Loucy (cell line): ENCODE results near the gene ENTPD8.

Experiments used
- H2AFZ ChIP-seq: fragments of 200-600 bp; sonication (generic); 2 replicates; pipeline ENCODE4 v1.6.0; 2016; ENCODE audit warnings: antibody characterized with exemption, mild to moderate bottlenecking, low read length, moderate library complexity
- H3F3A ChIP-seq: fragments of 200-600 bp; 2 replicates; pipeline ENCODE4 v1.6.0; 2016; ENCODE audit warnings: antibody characterized with exemption, low read depth, mild to moderate bottlenecking
- H3K27me3 ChIP-seq: fragments of 200-600 bp; sonication (generic); 2 replicates; pipeline ENCODE4 v1.6.1; 2014; ENCODE audit warnings: low read length, mild to moderate bottlenecking; ENCODE audit not compliant: insufficient read depth, poor library complexity, severe bottlenecking
- H3K36me3 ChIP-seq: fragments of 200-600 bp; sonication (generic); 2 replicates; pipeline ENCODE4 v1.6.1; 2016; ENCODE audit warnings: low read length; ENCODE audit not compliant: insufficient read depth
- H3K4me1 ChIP-seq: fragments of 200-600 bp; sonication (generic); 2 replicates; pipeline ENCODE4 v1.5.1; 2014; ENCODE audit warnings: low read length, mild to moderate bottlenecking; ENCODE audit not compliant: insufficient read depth, poor library complexity, severe bottlenecking
- H3K4me2 ChIP-seq: fragments of 200-600 bp; sonication (generic); 2 replicates; pipeline ENCODE4 v1.6.0; 2014; ENCODE audit warnings: antibody characterized with exemption, low read length, low read depth, mild to moderate bottlenecking; ENCODE audit not compliant: poor library complexity, severe bottlenecking
- H3K4me3 ChIP-seq: fragments of 200-600 bp; sonication (generic); 2 replicates; pipeline ENCODE4 v1.5.1; 2014; ENCODE audit warnings: low read length, mild to moderate bottlenecking, mixed read lengths; ENCODE audit not compliant: poor library complexity, severe bottlenecking
- H3K79me2 ChIP-seq: fragments of 200-600 bp; sonication (generic); 2 replicates; pipeline ENCODE4 v1.6.1; 2014; ENCODE audit warnings: low read length; ENCODE audit not compliant: insufficient read depth
- H3K9ac ChIP-seq: fragments of 200-600 bp; sonication (generic); 2 replicates; pipeline ENCODE4 v1.6.0; 2014; ENCODE audit warnings: mild to moderate bottlenecking, low read depth, low read length, moderate library complexity; ENCODE audit not compliant: poor library complexity, severe bottlenecking
- H3K9me2 ChIP-seq: fragments of 200-600 bp; sonication (generic); replicated peaks from 2 replicates; pipeline ENCODE4 v1.6.1; 2016; ENCODE audit warnings: low read depth, low read length, mixed read lengths
- H3K9me3 ChIP-seq: fragments of 200-600 bp; sonication (generic); 2 replicates; pipeline ENCODE4 v1.6.1; 2014; ENCODE audit warnings: mild to moderate bottlenecking, antibody characterized with exemption, low read length, low read depth; ENCODE audit not compliant: insufficient read depth
- H4K20me1 ChIP-seq: fragments of 200-600 bp; sonication (generic); 2 replicates; pipeline ENCODE4 v1.6.0; 2014; ENCODE audit warnings: antibody characterized with exemption, low read length, mild to moderate bottlenecking; ENCODE audit not compliant: insufficient read depth, poor library complexity, severe bottlenecking
- EZH2phosphoT487 ChIP-seq: fragments of 200-600 bp; IDR thresholded peaks from 2 replicates; pipeline ENCODE4 v1.6.1; 2018; ENCODE audit warnings: antibody characterized with exemption, mild to moderate bottlenecking, moderate library complexity, borderline replicate concordance
- TF ChIP-seq, protein P1 (sequence below): fragments of 200-600 bp; sonication (generic); conservative IDR thresholded peaks from 2 replicates; pipeline ENCODE4 v1.5.1; 2014; ENCODE audit warnings: mild to moderate bottlenecking, antibody characterized with exemption, low read length

ENTPD8 gene

GRCh38 chr9:137439158-137439714, 1.9 kb downstream of the ENTPD8 start:
- Histone ChIP-seq H3K4me1 (no peaks in the 10 kb centered on the region), H3K9me2 (no peaks in the 10 kb centered on the region), H3K4me3 (no peak overlapping the region), H3K36me3 (no peaks in the 10 kb centered on the region), H3K27me3 (no peaks in the 10 kb centered on the region), H4K20me1 (no peaks in the 10 kb centered on the region), H3K9ac (no peak overlapping the region), H3K4me2 (no peak overlapping the region), H3K9me3 (no peaks in the 10 kb centered on the region; the same call in 1 of the 2 replicates), H3F3A (no peaks in the 10 kb centered on the region), H3K79me2 (no peaks in the 10 kb centered on the region), H2AFZ (no peak overlapping the region)
- TF ChIP-seq EZH2phosphoT487: no peak
- TF ChIP-seq, protein P1, sequence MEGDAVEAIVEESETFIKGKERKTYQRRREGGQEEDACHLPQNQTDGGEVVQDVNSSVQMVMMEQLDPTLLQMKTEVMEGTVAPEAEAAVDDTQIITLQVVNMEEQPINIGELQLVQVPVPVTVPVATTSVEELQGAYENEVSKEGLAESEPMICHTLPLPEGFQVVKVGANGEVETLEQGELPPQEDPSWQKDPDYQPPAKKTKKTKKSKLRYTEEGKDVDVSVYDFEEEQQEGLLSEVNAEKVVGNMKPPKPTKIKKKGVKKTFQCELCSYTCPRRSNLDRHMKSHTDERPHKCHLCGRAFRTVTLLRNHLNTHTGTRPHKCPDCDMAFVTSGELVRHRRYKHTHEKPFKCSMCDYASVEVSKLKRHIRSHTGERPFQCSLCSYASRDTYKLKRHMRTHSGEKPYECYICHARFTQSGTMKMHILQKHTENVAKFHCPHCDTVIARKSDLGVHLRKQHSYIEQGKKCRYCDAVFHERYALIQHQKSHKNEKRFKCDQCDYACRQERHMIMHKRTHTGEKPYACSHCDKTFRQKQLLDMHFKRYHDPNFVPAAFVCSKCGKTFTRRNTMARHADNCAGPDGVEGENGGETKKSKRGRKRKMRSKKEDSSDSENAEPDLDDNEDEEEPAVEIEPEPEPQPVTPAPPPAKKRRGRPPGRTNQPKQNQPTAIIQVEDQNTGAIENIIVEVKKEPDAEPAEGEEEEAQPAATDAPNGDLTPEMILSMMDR: no peak

GRCh38 chr9:137438591-137439157, 2.5 kb downstream of the ENTPD8 start:
- TF ChIP-seq, protein P1: no peak
- no peak for TF ChIP-seq EZH2phosphoT487

GRCh38 chr9:137437691-137438590, 3.2 kb downstream of the ENTPD8 start:
- no peaks in the 10 kb centered on the region for H3K4me1 ChIP-seq
- no peak overlapping the region for H3K9ac ChIP-seq

More at GRCh38 chr9:137438591-137439157, 2.5 kb downstream of the ENTPD8 start:
- no peaks in the 10 kb centered on the region for H4K20me1 ChIP-seq
- H3K36me3 ChIP-seq: no peaks in the 10 kb centered on the region
- no peaks in the 10 kb centered on the region for H3K79me2 ChIP-seq
- H3K9ac ChIP-seq: no peak overlapping the region
- no peaks in the 10 kb centered on the region; the same call in 1 of the 2 replicates for H3K9me3 ChIP-seq
- H3K4me3 ChIP-seq: no peak overlapping the region
- no peaks in the 10 kb centered on the region for H3K4me1 ChIP-seq
- no peak overlapping the region for H3K4me2 ChIP-seq
- H3F3A ChIP-seq: no peaks in the 10 kb centered on the region
- H2AFZ ChIP-seq: no peak overlapping the region
- H3K27me3 ChIP-seq: no peaks in the 10 kb centered on the region
- H3K9me2 ChIP-seq: no peaks in the 10 kb centered on the region

More at GRCh38 chr9:137437691-137438590, 3.2 kb downstream of the ENTPD8 start:
- Histone ChIP-seq H3K36me3 (no peaks in the 10 kb centered on the region), H3K4me2 (no peak overlapping the region), H3K9me3 (no peaks in the 10 kb centered on the region; the same call in 1 of the 2 replicates), H3K79me2 (no peaks in the 10 kb centered on the region), H3K27me3 (no peaks in the 10 kb centered on the region), H3F3A (no peaks in the 10 kb centered on the region), H3K9me2 (no peaks in the 10 kb centered on the region), H3K4me3 (no peak overlapping the region), H2AFZ (no peak overlapping the region), H4K20me1 (no peaks in the 10 kb centered on the region)
- TF ChIP-seq, protein P1: no peak
- TF ChIP-seq EZH2phosphoT487: no peak
